ENCODE measurements around the gene SMAD6.

The SMAD6 gene

GRCh38 chr15:66795851-66796250 lies 93.8 kb downstream of the SMAD6 start:
- in situ Hi-C loops (cut with MboI; ENCODE audit: low sequenced_read_pairs, unreplicated experiment) = no loop called here

DNA sequence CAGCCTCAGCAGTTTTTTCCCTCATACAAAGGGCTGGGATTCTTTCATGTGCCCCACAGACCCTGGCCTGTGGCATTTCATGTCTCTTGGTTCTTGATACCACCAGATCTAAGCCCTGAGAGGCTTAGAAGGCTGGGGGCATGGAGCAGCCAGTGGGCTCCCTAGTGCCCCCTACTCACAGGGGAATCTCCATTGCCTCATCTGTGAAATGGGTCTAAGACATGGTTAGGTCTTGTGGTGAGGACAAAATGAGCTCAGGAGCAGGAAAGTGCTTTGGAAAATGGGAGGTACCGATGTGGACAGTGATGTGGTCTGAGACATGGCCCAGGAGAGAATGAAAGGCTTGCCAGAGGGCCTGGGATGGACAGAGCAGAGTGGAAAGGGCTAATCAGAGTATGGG lies 94.3 kb downstream of the SMAD6 start:
- TF ChIP-seq CTCF (IDR thresholded peaks at IDR 0.05; ENCODE audit: borderline replicate concordance, control extremely low read depth, extremely low read depth, insufficient read depth, missing control alignments) = no peak
- in situ Hi-C loops (cut with MboI; ENCODE audit: low sequenced_read_pairs, unreplicated experiment) = no loop called here
- no peak for DNase-seq (ENCODE audit: low spot score)

More at GRCh38 chr15:66795851-66796250, 93.8 kb downstream of the SMAD6 start:
- no peak for TF ChIP-seq CTCF (IDR thresholded peaks at IDR 0.05; ENCODE audit: borderline replicate concordance, control extremely low read depth, extremely low read depth, insufficient read depth, missing control alignments)
- DNase-seq (ENCODE audit: low spot score) = no peak

DNA sequence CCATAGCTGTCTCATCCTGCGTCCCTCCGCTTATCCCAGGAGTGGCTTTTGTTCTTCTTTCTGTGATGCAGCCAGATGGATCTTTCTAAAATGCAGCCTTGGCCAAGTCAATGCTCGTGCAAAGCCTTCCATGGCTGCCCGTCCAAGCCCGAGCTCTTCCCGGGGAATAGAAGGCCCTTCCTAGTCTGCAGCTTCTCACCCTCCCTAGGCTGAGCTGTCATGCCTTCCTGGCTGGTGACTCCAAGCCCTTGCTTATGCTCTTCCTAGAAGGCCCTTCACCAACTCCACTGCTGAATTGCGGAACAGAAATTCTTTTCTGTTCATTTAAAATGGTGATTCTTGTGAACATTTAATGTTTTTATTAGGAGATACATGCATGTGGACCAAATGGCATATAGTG lies 95.9 kb downstream of the SMAD6 start:
- in situ Hi-C loops (cut with MboI; ENCODE audit: low sequenced_read_pairs, unreplicated experiment) = no loop called here
- no peak for DNase-seq (ENCODE audit: low spot score)
- no peak for TF ChIP-seq CTCF (IDR thresholded peaks at IDR 0.05; ENCODE audit: borderline replicate concordance, control extremely low read depth, extremely low read depth, insufficient read depth, missing control alignments)

GRCh38 chr15:66798426-66799061 lies 96.5 kb downstream of the SMAD6 start:
- TF ChIP-seq CTCF (IDR thresholded peaks at IDR 0.05; ENCODE audit: borderline replicate concordance, control extremely low read depth, extremely low read depth, insufficient read depth, missing control alignments) = no peak
- no peak for DNase-seq (ENCODE audit: low spot score)
- in situ Hi-C loops (cut with MboI; ENCODE audit: low sequenced_read_pairs, unreplicated experiment) = no loop called here

GRCh38 chr15:66799242-66799641 lies 97.2 kb downstream of the SMAD6 start:
- in situ Hi-C loops (cut with MboI; ENCODE audit: low sequenced_read_pairs, unreplicated experiment) = no loop called here
- no peak for DNase-seq (ENCODE audit: low spot score)
- no peak for TF ChIP-seq CTCF (IDR thresholded peaks at IDR 0.05; ENCODE audit: borderline replicate concordance, control extremely low read depth, extremely low read depth, insufficient read depth, missing control alignments)

GRCh38 chr15:66800584-66801235 lies 98.7 kb downstream of the SMAD6 start:
- no peak for DNase-seq (ENCODE audit: low spot score)
- no peak for TF ChIP-seq CTCF (IDR thresholded peaks at IDR 0.05; ENCODE audit: borderline replicate concordance, control extremely low read depth, extremely low read depth, insufficient read depth, missing control alignments)
- in situ Hi-C loops (cut with MboI; ENCODE audit: low sequenced_read_pairs, unreplicated experiment) = no loop called here
